Muscle layer of colon (tissue), 2 donors: ENCODE data around the gene TAF1.
"Not testable (repeated sequence)": the region's sequence is repeated elsewhere in the genome, so short reads cannot be mapped to it uniquely, and the experiment has no call there.

ENCODE experiments used
- H3K27ac ChIP-seq: one replicate; pipeline ENCODE4 v1.7.0; 2013; ENCODE audit warnings: low read depth, mild to moderate bottlenecking, low read length, moderate library complexity
- H3K27me3 ChIP-seq, 2 donors: one replicate each; pipeline ENCODE4 v1.7.0; 2013; ENCODE audit warnings: low read length in 2 of 2, mild to moderate bottlenecking in 2 of 2; ENCODE audit not compliant: insufficient read depth in 2 of 2, control insufficient read depth in 1 of 2
- H3K36me3 ChIP-seq: one replicate; pipeline ENCODE4 v1.7.0; 2013; ENCODE audit warnings: mild to moderate bottlenecking, low read length; ENCODE audit not compliant: insufficient read depth
- H3K4me1 ChIP-seq: one replicate; pipeline ENCODE4 v1.7.0; 2013; ENCODE audit warnings: mild to moderate bottlenecking, low read length; ENCODE audit not compliant: insufficient read depth
- H3K4me3 ChIP-seq, 2 donors: one replicate each; pipeline ENCODE4 v1.7.0; 2013; ENCODE audit warnings: low read length in 2 of 2, low read depth in 1 of 2, mild to moderate bottlenecking in 1 of 2, moderate library complexity in 1 of 2
- H3K9ac ChIP-seq: one replicate; pipeline ENCODE4 v1.7.0; 2013; ENCODE audit warnings: low read length
- H3K9me3 ChIP-seq: one replicate; pipeline ENCODE4 v1.7.0; 2013; ENCODE audit warnings: mild to moderate bottlenecking, low read length
- donor health status: abdominal sarcoma.
- donor health status: Adenocarcinoma of cecum.

The TAF1 gene

GRCh38 chrX:71439420-71439819, 73.3 kb downstream of the TAF1 start:
- H3K27ac ChIP-seq, result no peak overlapping the region
- H3K36me3 ChIP-seq, result no peaks in the 10 kb centered on the region
- no peaks in the 10 kb centered on the region for H3K4me1 ChIP-seq
- H3K27me3 ChIP-seq, result no peaks in the 10 kb centered on the region
- H3K4me3 ChIP-seq, result no peak overlapping the region
- no peaks in the 10 kb centered on the region for H3K9me3 ChIP-seq
- H3K9ac ChIP-seq, result no peak overlapping the region

DNA sequence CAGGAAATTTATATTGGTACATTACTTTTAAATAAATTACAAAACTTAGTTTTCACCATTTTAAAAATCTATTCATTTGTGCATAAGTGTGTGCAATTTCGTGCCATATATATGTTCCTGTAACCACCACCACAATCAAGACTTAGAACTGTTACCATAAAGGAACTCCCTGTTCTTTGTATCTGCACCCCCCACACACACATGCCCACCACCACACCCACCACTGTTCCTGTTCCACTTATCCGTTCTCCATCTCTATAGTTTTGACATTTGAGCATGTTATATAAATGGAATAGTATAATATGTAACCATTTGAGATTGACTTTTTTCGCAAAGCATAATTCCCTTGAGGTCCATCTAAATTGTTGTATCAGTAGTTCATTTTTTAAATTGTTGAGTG, 73.7 kb downstream of the TAF1 start:
- H3K9me3 ChIP-seq, result no peaks in the 10 kb centered on the region
- H3K36me3 ChIP-seq, result no peaks in the 10 kb centered on the region

DNA sequence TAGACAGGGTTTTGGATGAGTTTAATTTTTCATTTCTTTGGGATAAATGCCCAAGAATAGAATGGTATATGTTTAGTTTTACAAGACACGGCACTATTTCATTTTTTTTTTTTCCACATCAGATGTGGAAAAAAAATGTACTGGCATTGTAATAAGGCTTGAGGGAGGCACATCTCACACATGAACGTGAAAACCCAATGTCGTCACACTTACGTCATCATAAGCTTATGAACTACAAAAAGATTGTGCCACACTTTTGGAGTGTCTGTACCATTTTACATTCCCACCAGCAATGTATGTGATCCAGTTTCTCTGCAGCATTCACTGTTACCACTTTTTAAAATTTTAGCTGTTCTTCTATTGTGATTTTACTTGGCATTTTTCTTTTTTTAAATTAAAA, 74.2 kb downstream of the TAF1 start:
- H3K36me3 ChIP-seq, result no peaks in the 10 kb centered on the region
- no peaks in the 10 kb centered on the region for H3K9me3 ChIP-seq
- H3K4me1 ChIP-seq, result no peaks in the 10 kb centered on the region
- no peak overlapping the region for H3K27ac ChIP-seq
- no peak overlapping the region for H3K9ac ChIP-seq
- H3K4me3 ChIP-seq, result no peak overlapping the region
- H3K27me3 ChIP-seq, result no peaks in the 10 kb centered on the region

More for the DNA sequence above, 73.7 kb downstream of the TAF1 start:
- H3K4me3 ChIP-seq, result no peak overlapping the region
- H3K27ac ChIP-seq, result no peak overlapping the region
- H3K4me1 ChIP-seq, result no peaks in the 10 kb centered on the region
- no peak overlapping the region for H3K9ac ChIP-seq
- H3K27me3 ChIP-seq, result no peaks in the 10 kb centered on the region

DNA sequence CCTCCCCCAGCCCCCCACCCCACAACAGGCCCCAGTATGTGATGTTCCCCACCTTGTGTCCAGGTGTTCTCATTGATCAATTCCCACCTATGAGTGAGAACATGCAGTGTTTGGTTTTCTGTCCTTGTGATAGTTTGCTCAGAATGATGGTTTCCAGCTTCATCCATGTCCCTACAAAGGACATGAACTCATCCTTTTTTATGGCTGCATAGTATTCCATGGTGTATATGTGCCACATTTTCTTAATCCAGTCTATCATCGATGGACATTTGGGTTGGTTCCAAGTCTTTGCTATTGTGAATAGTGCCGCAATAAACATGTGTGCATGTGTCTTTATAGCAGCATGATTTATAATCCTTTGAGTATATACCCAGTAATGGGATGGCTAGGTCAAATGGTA, 75.7 kb downstream of the TAF1 start:
- H3K27me3 ChIP-seq, H3K9me3 ChIP-seq, H3K36me3 ChIP-seq, H3K4me1 ChIP-seq, H3K4me3 ChIP-seq, H3K9ac ChIP-seq, H3K27ac ChIP-seq: not testable (repeated sequence)

GRCh38 chrX:71450433-71451106, 84.4 kb downstream of the TAF1 start:
- no peak overlapping the region for H3K4me3 ChIP-seq
- no peaks in the 10 kb centered on the region for H3K27me3 ChIP-seq
- H3K36me3 ChIP-seq, result peaks cover 12% of the 10 kb centered on the region

GRCh38 chrX:71451518-71451917, 85.4 kb downstream of the TAF1 start:
- H3K9me3 ChIP-seq, H3K4me1 ChIP-seq, H3K27ac ChIP-seq, H3K27me3 ChIP-seq, H3K9ac ChIP-seq, H3K4me3 ChIP-seq: not testable (repeated sequence)
- H3K36me3 ChIP-seq, result peaks cover 19% of the 10 kb centered on the region

More at GRCh38 chrX:71450433-71451106, 84.4 kb downstream of the TAF1 start:
- H3K4me1 ChIP-seq, result no peaks in the 10 kb centered on the region
- H3K9me3 ChIP-seq, result no peaks in the 10 kb centered on the region
- H3K9ac ChIP-seq, result no peak overlapping the region
- H3K27ac ChIP-seq, result no peak overlapping the region

DNA sequence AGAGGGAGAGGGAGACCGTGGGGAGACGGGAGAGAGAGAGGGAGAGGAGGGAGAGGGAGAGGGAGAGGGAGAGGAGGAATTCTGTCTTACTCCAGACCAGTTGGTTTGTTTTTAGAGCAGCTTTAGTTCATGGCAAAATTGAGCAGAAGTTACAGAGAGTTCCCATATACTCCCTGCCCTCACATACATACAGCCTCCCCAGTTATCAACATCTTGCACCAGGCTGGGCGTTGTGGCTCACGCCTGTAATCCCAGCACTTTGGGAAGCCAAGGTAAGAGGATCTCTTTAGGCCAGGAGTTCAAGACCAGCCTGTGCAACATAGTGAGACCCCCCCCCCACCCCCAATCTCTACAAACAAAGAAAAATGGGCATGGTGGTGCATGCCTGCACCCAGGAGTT, 86.9 kb downstream of the TAF1 start:
- no peak overlapping the region for H3K4me3 ChIP-seq
- H3K9me3 ChIP-seq, result no peaks in the 10 kb centered on the region
- H3K36me3 ChIP-seq, result peaks cover 27% of the 10 kb centered on the region
- no peak overlapping the region for H3K27ac ChIP-seq
- no peaks in the 10 kb centered on the region for H3K4me1 ChIP-seq
- H3K27me3 ChIP-seq, result no peaks in the 10 kb centered on the region
- H3K9ac ChIP-seq, result no peak overlapping the region

GRCh38 chrX:71454222-71454621, 88.1 kb downstream of the TAF1 start:
- Histone ChIP-seq H3K9ac (no peak overlapping the region), H3K4me3 (no peak overlapping the region), H3K36me3 (peaks cover 33% of the 10 kb centered on the region), H3K27ac (no peak overlapping the region), H3K27me3 (no peaks in the 10 kb centered on the region), H3K9me3 (no peaks in the 10 kb centered on the region), H3K4me1 (no peaks in the 10 kb centered on the region)

- Histone ChIP-seq H3K27ac (no peak overlapping the region), H3K4me1 (no peaks in the 10 kb centered on the region), H3K4me3 (no peak overlapping the region), H3K9me3 (no peaks in the 10 kb centered on the region), H3K9ac (no peak overlapping the region), H3K27me3 (no peaks in the 10 kb centered on the region), H3K36me3 (peaks cover 63% of the 10 kb centered on the region)
These were observed 92.7 kb downstream of the TAF1 start for GRCh38 chrX:71458866-71459265.

DNA sequence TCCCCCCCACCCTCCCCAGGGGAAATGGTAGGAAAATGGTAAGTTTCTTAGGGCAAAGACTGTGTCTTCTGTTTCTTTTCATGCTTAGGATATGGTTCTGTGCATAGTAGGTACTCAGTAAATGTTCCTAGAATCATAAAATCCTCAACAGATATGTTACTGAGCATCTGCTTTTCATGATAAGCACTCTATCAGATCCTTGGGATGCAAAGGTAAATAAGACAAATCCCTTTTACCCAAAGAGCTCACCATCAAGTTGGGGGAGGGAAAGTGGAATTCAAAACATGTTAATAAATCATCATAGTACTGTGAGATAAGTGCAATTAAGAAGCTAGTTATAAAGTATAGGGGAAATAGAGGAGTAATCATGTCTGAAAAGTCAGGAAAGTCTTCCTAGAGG, 98.8 kb downstream of the TAF1 start:
- no peaks in the 10 kb centered on the region for H3K9me3 ChIP-seq
- no peak overlapping the region for H3K27ac ChIP-seq
- no peak overlapping the region for H3K4me3 ChIP-seq
- H3K9ac ChIP-seq, result no peak overlapping the region
- H3K4me1 ChIP-seq, result no peaks in the 10 kb centered on the region
- H3K27me3 ChIP-seq, result no peaks in the 10 kb centered on the region
- H3K36me3 ChIP-seq, result peaks cover 28% of the 10 kb centered on the region

GRCh38 chrX:71466979-71467523, 100.9 kb downstream of the TAF1 start:
- H3K36me3 ChIP-seq, result peaks cover 11% of the 10 kb centered on the region
- H3K9me3 ChIP-seq, result no peaks in the 10 kb centered on the region
- H3K27me3 ChIP-seq, result no peaks in the 10 kb centered on the region
- no peaks in the 10 kb centered on the region for H3K4me1 ChIP-seq
- H3K4me3 ChIP-seq, result no peak overlapping the region
- no peak overlapping the region for H3K9ac ChIP-seq
- H3K27ac ChIP-seq, result no peak overlapping the region
